Activated T-cell treated with anti-CD3 and anti-CD28 coated beads, Interleukin-2, amount 50 U/mL, for 72 hours (primary cell): ENCODE results near the gene CTNNA2. TPM values are rescaled to one million over a fixed set of nuclear protein-coding genes. Genes with fewer than 3 reads are reported as not detected.

Source experiments
- ATAC-seq, 2 donors: fragments of 150-1000 bp; cut with Tn5 transposase; replicated peaks in 1 of 2; 2 replicates each; pipeline ENCODE4 v1.10.0; 2021; ENCODE audit warnings: moderate library complexity in 2 of 2, mild to moderate bottlenecking in 1 of 2
- DNase-seq, 2 donors: peaks; one replicate each; pipeline ENCODE4 v3.0.0; 2021 to 2022; ENCODE audit warnings: mixed read lengths in 1 of 2
- H3K27ac Mint-ChIP-seq: one replicate; pipeline ENCODE4 v1.8.0; 2022; ENCODE audit warnings: mild to moderate bottlenecking, moderate library complexity, mixed read lengths
- H3K27me3 Mint-ChIP-seq: one replicate; pipeline ENCODE4 v1.8.0; 2022; ENCODE audit warnings: low read depth, mixed read lengths
- H3K36me3 Mint-ChIP-seq, 2 donors: one replicate each; pipeline ENCODE4 v1.8.0; 2022; ENCODE audit warnings: mixed read lengths in 2 of 2, mild to moderate bottlenecking in 1 of 2; ENCODE audit not compliant: insufficient read depth in 2 of 2
- H3K4me1 Mint-ChIP-seq: one replicate; pipeline ENCODE4 v1.8.0; 2022; ENCODE audit warnings: low read depth, mixed read lengths
- H3K4me3 Mint-ChIP-seq, 2 donors: one replicate each; pipeline ENCODE4 v1.8.0; 2022; ENCODE audit warnings: mild to moderate bottlenecking in 2 of 2, mixed read lengths in 2 of 2, moderate library complexity in 2 of 2
- H3K9me3 Mint-ChIP-seq, 2 donors: one replicate each; pipeline ENCODE4 v1.8.0; 2022; ENCODE audit warnings: mixed read lengths in 2 of 2
- total RNA-seq, 2 donors: library from RNA; stranded (reverse); gene quantifications; one replicate each; pipeline ENCODE4 v1.2.3, GENCODE V29; 2022

The CTNNA2 gene
- total RNA-seq, 2 donors from 2014 or later: not detected

DNA sequence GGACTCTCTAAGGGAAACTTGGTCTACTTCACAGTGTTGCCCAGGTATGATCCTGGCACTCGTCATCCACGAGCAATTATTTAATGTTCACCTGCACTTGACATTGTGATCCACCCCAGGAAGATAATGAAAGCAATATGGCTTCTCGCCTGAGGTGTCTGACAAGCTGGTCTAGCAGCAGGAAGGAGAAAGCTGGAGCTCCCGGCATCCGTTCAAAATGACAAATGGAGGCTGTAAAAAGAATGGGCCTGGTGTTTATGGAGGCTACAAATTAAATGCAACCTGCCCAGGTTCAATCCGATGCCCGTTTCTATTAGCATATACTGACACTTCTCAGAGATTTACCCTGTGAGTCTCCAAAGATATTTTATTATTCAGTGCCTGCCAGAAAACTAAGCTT is 317.6 kb downstream of the CTNNA2 start:
- no peak overlapping the region for H3K27ac Mint-ChIP-seq
- no peak overlapping the region for H3K4me3 Mint-ChIP-seq
- DNase-seq: no peak
- no peaks in the 10 kb centered on the region for H3K27me3 Mint-ChIP-seq
- no peak for ATAC-seq
- no peaks in the 10 kb centered on the region for H3K4me1 Mint-ChIP-seq
- no peaks in the 10 kb centered on the region for H3K36me3 Mint-ChIP-seq
- H3K9me3 Mint-ChIP-seq: peaks cover 0 to 4% of the 10 kb centered on the region in 2 donors

DNA sequence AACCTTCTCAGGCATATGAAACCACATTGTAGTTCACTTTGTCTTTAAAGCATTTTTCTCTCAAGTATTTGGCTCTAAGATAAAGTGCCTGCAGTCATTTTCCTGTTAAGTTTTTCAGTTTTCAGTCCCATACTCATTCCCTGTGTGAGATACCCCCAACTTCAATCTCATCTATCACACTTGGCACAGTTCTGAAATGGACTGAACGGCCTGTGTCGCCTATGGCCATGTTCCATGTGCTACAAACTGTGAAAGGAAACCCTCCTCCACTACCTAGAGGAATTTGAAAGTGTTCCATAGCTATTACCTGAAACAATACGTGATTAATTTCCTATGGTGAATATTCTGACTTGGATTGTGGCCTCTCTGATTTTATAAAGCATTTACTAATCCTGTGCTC is 319.1 kb downstream of the CTNNA2 start:
- Mint-ChIP-seq H3K27me3 (no peaks in the 10 kb centered on the region), H3K4me3 (no peak overlapping the region), H3K36me3 (peaks cover 0 to 1% of the 10 kb centered on the region in 2 donors), H3K4me1 (no peaks in the 10 kb centered on the region), H3K27ac (no peak overlapping the region), H3K9me3 (peaks cover 5 to 6% of the 10 kb centered on the region in 2 donors)
- no peak for ATAC-seq
- DNase-seq: no peak

GRCh38 chr2:79832511-79833234 is 319.8 kb downstream of the CTNNA2 start:
- H3K27me3 Mint-ChIP-seq: no peaks in the 10 kb centered on the region
- H3K27ac Mint-ChIP-seq: no peak overlapping the region
- ATAC-seq (no peak), DNase-seq (no peak)
- peaks cover 0 to 1% of the 10 kb centered on the region in 2 donors for H3K36me3 Mint-ChIP-seq
- no peaks in the 10 kb centered on the region for H3K4me1 Mint-ChIP-seq
- no peak overlapping the region for H3K4me3 Mint-ChIP-seq
- H3K9me3 Mint-ChIP-seq: peaks cover 5 to 6% of the 10 kb centered on the region in 2 donors

- Mint-ChIP-seq H3K27me3 (no peaks in the 10 kb centered on the region), H3K4me1 (no peaks in the 10 kb centered on the region), H3K36me3 (peaks cover 0 to 1% of the 10 kb centered on the region in 2 donors), H3K4me3 (no peak overlapping the region), H3K9me3 (peaks cover 6 to 8% of the 10 kb centered on the region in 2 donors), H3K27ac (no peak overlapping the region)
- no peak for ATAC-seq
- DNase-seq: no peak
Observed at GRCh38 chr2:79833235-79833878, 320.5 kb downstream of the CTNNA2 start.

- Mint-ChIP-seq H3K27me3 (no peaks in the 10 kb centered on the region), H3K9me3 (peaks cover 9 to 11% of the 10 kb centered on the region in 2 donors), H3K36me3 (peaks cover 0 to 1% of the 10 kb centered on the region in 2 donors), H3K27ac (no peak overlapping the region), H3K4me1 (no peaks in the 10 kb centered on the region), H3K4me3 (no peak overlapping the region)
- ATAC-seq: no peak
- DNase-seq: no peak
Observed at GRCh38 chr2:79835911-79836310, 323.1 kb downstream of the CTNNA2 start.

GRCh38 chr2:79844011-79844410 is 331.2 kb downstream of the CTNNA2 start:
- H3K27ac Mint-ChIP-seq: no peak overlapping the region
- no peak for ATAC-seq
- H3K4me1 Mint-ChIP-seq: no peaks in the 10 kb centered on the region
- H3K4me3 Mint-ChIP-seq: no peak overlapping the region
- H3K36me3 Mint-ChIP-seq: no peaks in the 10 kb centered on the region
- H3K9me3 Mint-ChIP-seq: peaks cover 2 to 4% of the 10 kb centered on the region in 2 donors
- no peaks in the 10 kb centered on the region for H3K27me3 Mint-ChIP-seq
- DNase-seq: no peak

DNA sequence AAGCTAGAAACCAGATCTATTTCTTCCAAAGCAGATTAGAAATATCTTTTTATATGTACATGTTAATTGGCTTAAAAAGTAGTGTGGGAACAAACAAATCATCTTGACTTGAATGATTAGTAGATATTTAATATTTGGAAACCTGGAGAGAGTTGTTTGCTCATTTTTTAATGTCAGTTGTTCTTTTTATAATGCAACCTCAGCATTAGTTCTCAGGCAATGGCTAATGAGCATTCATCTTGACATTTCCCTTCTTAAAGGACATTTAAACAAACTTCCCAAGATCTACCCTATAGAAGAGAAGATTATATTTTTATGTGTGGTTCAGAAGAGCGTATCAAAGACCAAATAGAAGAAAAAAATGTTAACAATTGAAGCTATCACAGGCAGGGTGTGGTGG is 334.0 kb downstream of the CTNNA2 start:
- H3K4me3 Mint-ChIP-seq: no peak overlapping the region
- no peaks in the 10 kb centered on the region for H3K27me3 Mint-ChIP-seq
- no peaks in the 10 kb centered on the region for H3K4me1 Mint-ChIP-seq
- ATAC-seq: no peak
- no peak for DNase-seq
- peaks cover 0 to 4% of the 10 kb centered on the region in 2 donors for H3K9me3 Mint-ChIP-seq
- no peaks in the 10 kb centered on the region for H3K36me3 Mint-ChIP-seq
- no peak overlapping the region for H3K27ac Mint-ChIP-seq

GRCh38 chr2:79849241-79849640 is 336.4 kb downstream of the CTNNA2 start:
- no peaks in the 10 kb centered on the region for H3K4me1 Mint-ChIP-seq
- H3K27ac Mint-ChIP-seq: no peak overlapping the region
- peaks cover 0 to 5% of the 10 kb centered on the region in 2 donors for H3K9me3 Mint-ChIP-seq
- ATAC-seq (no peak), DNase-seq (no peak)
- H3K36me3 Mint-ChIP-seq: no peaks in the 10 kb centered on the region
- no peaks in the 10 kb centered on the region for H3K27me3 Mint-ChIP-seq
- H3K4me3 Mint-ChIP-seq: no peak overlapping the region

GRCh38 chr2:79849949-79850348 is 337.1 kb downstream of the CTNNA2 start:
- ATAC-seq (no peak), DNase-seq (no peak)
- Mint-ChIP-seq H3K9me3 (peaks cover 0 to 6% of the 10 kb centered on the region in 2 donors), H3K27me3 (no peaks in the 10 kb centered on the region), H3K4me1 (no peaks in the 10 kb centered on the region), H3K27ac (no peak overlapping the region), H3K4me3 (no peak overlapping the region), H3K36me3 (no peaks in the 10 kb centered on the region)

- Mint-ChIP-seq H3K27ac (no peak overlapping the region), H3K4me1 (no peaks in the 10 kb centered on the region), H3K27me3 (no peaks in the 10 kb centered on the region), H3K36me3 (peaks cover 0 to 1% of the 10 kb centered on the region in 2 donors), H3K9me3 (peaks cover 6 to 7% of the 10 kb centered on the region in 2 donors), H3K4me3 (no peak overlapping the region)
- no peak for ATAC-seq
- DNase-seq: no peak
Observed at GRCh38 chr2:79850912-79851311, 338.1 kb downstream of the CTNNA2 start.

DNA sequence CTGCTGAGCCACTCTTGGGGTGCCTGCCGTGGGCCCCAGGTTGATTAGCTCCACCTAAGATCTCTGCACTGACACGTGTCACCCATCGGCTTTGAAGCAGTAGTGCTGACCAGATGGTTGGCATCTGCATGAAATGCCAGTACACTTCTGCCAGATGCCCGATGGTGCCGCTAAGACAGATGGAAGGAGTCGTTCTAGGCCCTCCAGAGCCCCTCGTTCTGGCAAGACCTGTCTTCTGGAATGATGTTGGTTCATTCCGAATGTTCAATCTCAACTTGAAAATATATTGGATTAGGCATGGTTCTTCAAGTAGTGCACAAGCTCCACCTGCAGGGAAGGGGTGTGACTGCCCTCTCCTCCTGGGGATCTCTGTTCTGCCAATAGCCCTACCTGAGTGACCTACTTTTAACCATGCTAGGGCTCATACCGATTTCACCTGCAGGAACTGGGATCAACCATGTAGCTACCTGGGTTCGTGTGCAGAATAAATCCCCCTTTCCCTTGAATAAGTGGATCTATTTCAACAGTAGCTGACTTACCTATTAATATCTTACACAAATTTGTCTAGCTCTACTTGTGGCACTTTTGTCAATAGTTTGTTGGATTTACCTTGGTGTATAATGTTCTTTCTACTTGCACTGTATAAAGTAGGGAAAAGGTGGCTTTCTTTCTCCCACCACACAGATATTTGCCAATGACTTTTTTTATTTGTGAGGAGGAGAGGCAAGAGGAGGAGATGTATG is 342.6 kb downstream of the CTNNA2 start:
- Mint-ChIP-seq H3K27ac (no peak overlapping the region), H3K4me1 (no peaks in the 10 kb centered on the region), H3K4me3 (no peak overlapping the region), H3K36me3 (peaks cover 0 to 1% of the 10 kb centered on the region in 2 donors), H3K9me3 (peaks cover 5 to 9% of the 10 kb centered on the region in 2 donors), H3K27me3 (no peaks in the 10 kb centered on the region)
- DNase-seq: no peak
- no peak for ATAC-seq

DNA sequence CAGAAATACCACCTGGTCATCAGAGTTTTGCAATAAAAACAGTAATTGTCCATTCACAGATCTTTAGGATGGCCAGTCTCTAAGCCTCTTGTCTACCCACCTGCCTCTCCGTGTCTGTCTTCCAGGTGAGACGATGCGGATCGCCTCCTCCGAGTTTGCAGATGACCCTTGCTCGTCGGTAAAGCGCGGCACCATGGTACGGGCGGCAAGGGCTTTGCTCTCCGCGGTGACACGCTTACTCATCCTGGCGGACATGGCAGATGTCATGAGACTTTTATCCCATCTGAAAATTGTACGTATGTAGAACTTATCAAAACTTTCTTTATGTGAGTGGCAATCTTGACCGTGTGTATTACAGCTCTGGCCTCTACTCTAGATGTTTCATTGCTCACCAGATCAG is 345.0 kb downstream of the CTNNA2 start:
- Mint-ChIP-seq H3K36me3 (peaks cover 0 to 1% of the 10 kb centered on the region in 2 donors), H3K4me1 (no peaks in the 10 kb centered on the region), H3K9me3 (peaks cover 5 to 9% of the 10 kb centered on the region in 2 donors), H3K4me3 (no peak overlapping the region), H3K27me3 (no peaks in the 10 kb centered on the region), H3K27ac (no peak overlapping the region)
- ATAC-seq (no peak), DNase-seq (no peak)
